CD4-positive, alpha-beta T cell treated with Interleukin-10 for 1 hour (primary cell): Measurements from ENCODE around the gene FAM114A2.
"Not testable (repeated sequence)": the region's sequence is repeated elsewhere in the genome, so short reads cannot be mapped to it uniquely, and the experiment has no call there.

ENCODE experiments used
- DNase-seq: peaks from one replicate; pipeline ENCODE4 v3.0.0-alpha.2; 2020

FAM114A2 gene

GRCh38 chr5:154038707-154039457 is at the start of gene FAM114A2, which contains the start of gene MFAP3:
FAM114A2 (minus strand) TSS chr5:154038910; CDS start chr5:154034953, 3,957 bp downstream.
MFAP3 (plus strand) TSS chr5:154038967; CDS start chr5:154049723, 10,756 bp downstream.
- peak; percentile 90 for DNase-seq

GRCh38 chr5:154087260-154087659 is 48.5 kb upstream of the FAM114A2 start:
- DNase-seq = no peak

GRCh38 chr5:154086641-154087040 is 47.9 kb upstream of the FAM114A2 start:
- DNase-seq = no peak

GRCh38 chr5:154086146-154086545 is 47.4 kb upstream of the FAM114A2 start:
- no peak for DNase-seq

- DNase-seq = no peak
These were observed 45.4 kb upstream of the FAM114A2 start for GRCh38 chr5:154084062-154084639.

GRCh38 chr5:154081246-154081645 is 42.5 kb upstream of the FAM114A2 start:
- no peak for DNase-seq

GRCh38 chr5:154078272-154078671 is 39.6 kb upstream of the FAM114A2 start:
- DNase-seq = no peak

GRCh38 chr5:154077696-154078095 is 39.0 kb upstream of the FAM114A2 start:
- DNase-seq = no peak

GRCh38 chr5:154076240-154076922 is 37.7 kb upstream of the FAM114A2 start:
- DNase-seq = no peak

- peak; percentile 85 for DNase-seq
These were observed 33.9 kb upstream of the FAM114A2 start for GRCh38 chr5:154072414-154073171.

GRCh38 chr5:154071799-154072413 is 33.2 kb upstream of the FAM114A2 start:
- DNase-seq = no peak

GRCh38 chr5:154069854-154070253 is 31.1 kb upstream of the FAM114A2 start:
- not testable (repeated sequence) for DNase-seq

- DNase-seq = no peak
These were observed 27.3 kb upstream of the FAM114A2 start for GRCh38 chr5:154065971-154066370.

GRCh38 chr5:154063372-154063771 is 24.7 kb upstream of the FAM114A2 start:
- no peak for DNase-seq

GRCh38 chr5:154060606-154061005 is 21.9 kb upstream of the FAM114A2 start:
- DNase-seq = no peak

GRCh38 chr5:154059583-154059982 is 20.9 kb upstream of the FAM114A2 start:
- DNase-seq = no peak

GRCh38 chr5:154059039-154059430 is 20.3 kb upstream of the FAM114A2 start:
- no peak for DNase-seq

- no peak for DNase-seq
These were observed 19.6 kb upstream of the FAM114A2 start for GRCh38 chr5:154058055-154059038.

GRCh38 chr5:154055201-154055600 is 16.5 kb upstream of the FAM114A2 start:
- DNase-seq = no peak

GRCh38 chr5:154053468-154053867 is 14.8 kb upstream of the FAM114A2 start:
- DNase-seq = no peak

GRCh38 chr5:154049636-154050035 is 10.9 kb upstream of the FAM114A2 start:
- no peak for DNase-seq
